HepG2 (cell line): ENCODE data around the gene GMPR. TPM values are rescaled to one million over a fixed set of nuclear protein-coding genes. Genes with fewer than 3 reads are reported as not detected.

Source experiments
- ATAC-seq: fragments of 200-7000 bp; cut with Tn5 transposase; 3 replicates; pipeline ENCODE4 v1.9.1; 2020; ENCODE audit warnings: mild to moderate bottlenecking, moderate library complexity
- BruUV-seq: library from RNA; stranded (reverse); fragments of 400-500 nt; replicated peaks from 2 replicates; lab custom pipeline; 2021; lab: Mats Ljungman, UMichigan
- CTCF ChIA-PET: fragments of 300-600 bp; formaldehyde crosslinking; extraction: SDS; loops from one replicate; lab custom pipeline; 2021; ENCODE audit warnings: low total read pairs, inconsistent platforms, low intra/inter-chr PET ratio; lab: Yijun Ruan, JAX
- POLR2A ChIA-PET: fragments of 350-600 bp; sonication (Branson Sonifier 250); formaldehyde crosslinking; loops from one replicate; lab custom pipeline; 2020; ENCODE audit warnings: antibody characterized with exemption, inconsistent platforms; lab: Yijun Ruan, JAX
- DNase-seq: peaks from one replicate; pipeline ENCODE4 v3.0.0-alpha.2; 2015; ENCODE audit warnings: low spot score
- FAIRE-seq: peaks from 3 replicates; lab custom pipeline; 2011; peaks lifted over from hg19 to GRCh38; lab: Jason Lieb, UNC
- H2AFZ ChIP-seq: one replicate; pipeline ENCODE4 v1.6.1; 2011; ENCODE audit warnings: low read length, inconsistent platforms
- H3K27ac ChIP-seq: fragments of 300-600 bp; 3 replicates; pipeline ENCODE4 v1.8.0; 2011; ENCODE audit warnings: mixed run types, mild to moderate bottlenecking, mixed read lengths, low read length, inconsistent platforms; ENCODE audit not compliant: insufficient read depth; ENCODE audit errors: extremely low read length
- H3K27me3 ChIP-seq, 2 experiments: fragments of 200-600 bp in 1 of 2; 2 replicates in 1 of 2; 3 replicates in 1 of 2; pipeline versions ENCODE4 v1.6.0 to v1.8.0; 2011; ENCODE audit warnings: low read length in 2 of 2, mild to moderate bottlenecking in 2 of 2, moderate library complexity in 2 of 2, inconsistent platforms in 1 of 2; ENCODE audit not compliant: insufficient read depth in 2 of 2, control insufficient read depth in 1 of 2
- H3K36me3 ChIP-seq, 2 experiments: fragments of 200-600 bp in 1 of 2; replicated peaks in 1 of 2; 2 replicates in 1 of 2; 3 replicates in 1 of 2; pipeline versions ENCODE4 v1.5.1 to v1.8.0; 2011; ENCODE audit warnings: low read length in 2 of 2, inconsistent platforms in 1 of 2; ENCODE audit not compliant: insufficient read depth in 2 of 2, control insufficient read depth in 1 of 2
- H3K4me1 ChIP-seq: 2 replicates; pipeline ENCODE4 v1.5.1; 2012; ENCODE audit warnings: low read length, inconsistent platforms; ENCODE audit not compliant: insufficient read depth
- H3K4me2 ChIP-seq: 2 replicates; pipeline ENCODE4 v1.6.0; 2011; ENCODE audit warnings: low read depth, low read length, inconsistent platforms
- H3K4me3 ChIP-seq, 3 experiments: fragments of 200-600 bp in 1 of 3; sonication (generic), shearing (Covaris generic) in 1 of 3; replicated peaks in 1 of 3; 2 replicates each; pipeline ENCODE4 v1.5.1; 2011 to 2016; ENCODE audit warnings: low read length in 3 of 3, inconsistent platforms in 2 of 3, low read depth in 2 of 3, mild to moderate bottlenecking in 2 of 3, control low read depth in 1 of 3, mixed read lengths in 1 of 3; ENCODE audit not compliant: insufficient read depth in 1 of 3
- H3K79me2 ChIP-seq: one replicate; pipeline ENCODE4 v1.6.1; 2011; ENCODE audit warnings: low read length, inconsistent platforms; ENCODE audit not compliant: insufficient read depth
- H3K9ac ChIP-seq: 2 replicates; pipeline ENCODE4 v1.6.0; 2011; ENCODE audit warnings: mild to moderate bottlenecking, low read depth, low read length, inconsistent platforms; ENCODE audit not compliant: insufficient read depth
- H3K9me3 ChIP-seq: 2 replicates; pipeline ENCODE4 v1.5.1; 2012; ENCODE audit warnings: mild to moderate bottlenecking, low read length
- H4K20me1 ChIP-seq: 2 replicates; pipeline ENCODE4 v1.6.0; 2011; ENCODE audit warnings: inconsistent platforms, mild to moderate bottlenecking, low read length, moderate library complexity; ENCODE audit not compliant: insufficient read depth
- FOXJ3 ChIP-seq: sonication (generic); formaldehyde crosslinking; IDR thresholded peaks from 2 replicates; pipeline ENCODE4 v1.4.0; 2020; ENCODE audit warnings: missing genetic modification reagents, mild to moderate bottlenecking, borderline replicate concordance
- FOXP4 ChIP-seq: sonication (generic); formaldehyde crosslinking; IDR thresholded peaks from 2 replicates; pipeline ENCODE4 v1.4.0; 2020; ENCODE audit warnings: missing genetic modification reagents
- KDM5B ChIP-seq: sonication (generic); formaldehyde crosslinking; IDR thresholded peaks from 2 replicates; pipeline ENCODE4 v1.4.0; 2020; ENCODE audit warnings: missing genetic modification reagents, mild to moderate bottlenecking, borderline replicate concordance
- MED13 ChIP-seq: sonication (generic); formaldehyde crosslinking; IDR thresholded peaks from 2 replicates; pipeline ENCODE4 v1.5.0; 2020; ENCODE audit warnings: missing genetic modification reagents
- NONO ChIP-seq, 2 experiments: fragments of 450-650 bp in 1 of 2; sonication (generic) in 1 of 2; formaldehyde crosslinking in 1 of 2; IDR thresholded peaks in 1 of 2; conservative IDR thresholded peaks in 1 of 2; 2 replicates each; pipeline versions ENCODE4 v1.6.1 to v1.8.0; 2017 to 2022; ENCODE audit warnings: mild to moderate bottlenecking in 1 of 2, missing genetic modification reagents in 1 of 2, moderate library complexity in 1 of 2
- PATZ1 ChIP-seq: sonication (generic); formaldehyde crosslinking; IDR thresholded peaks from 2 replicates; pipeline ENCODE4 v1.4.0; 2020; ENCODE audit warnings: missing genetic modification reagents
- YY1 ChIP-seq: IDR thresholded peaks from 2 replicates; pipeline ENCODE4 v1.6.1; 2011; ENCODE audit warnings: low read length, low read depth, moderate library complexity, mild to moderate bottlenecking; ENCODE audit not compliant: insufficient read depth, insufficient replicate concordance
- ZFYVE20 ChIP-seq: sonication (generic); formaldehyde crosslinking; IDR thresholded peaks from 2 replicates; pipeline ENCODE4 v1.8.0; 2023; ENCODE audit warnings: low read depth, mild to moderate bottlenecking, moderate library complexity, missing genetic modification reagents, borderline replicate concordance
- ZNF343 ChIP-seq: sonication (generic); formaldehyde crosslinking; IDR thresholded peaks from 2 replicates; pipeline ENCODE4 v1.4.0; 2020; ENCODE audit warnings: mild to moderate bottlenecking, missing genetic modification reagents
- ZNF432 ChIP-seq: sonication (generic); formaldehyde crosslinking; IDR thresholded peaks from 2 replicates; pipeline ENCODE4 v1.5.0; 2020; ENCODE audit warnings: missing genetic modification reagents, mild to moderate bottlenecking, borderline replicate concordance
- ZNF558 ChIP-seq: sonication (generic); formaldehyde crosslinking; IDR thresholded peaks from 2 replicates; pipeline ENCODE4 v1.9.0; 2022; ENCODE audit warnings: mild to moderate bottlenecking, missing genetic modification reagents, borderline replicate concordance
- ZNF841 ChIP-seq: sonication (generic); formaldehyde crosslinking; IDR thresholded peaks from 2 replicates; pipeline ENCODE4 v1.8.1; 2023; ENCODE audit warnings: missing genetic modification reagents, borderline replicate concordance
- ZNF879 ChIP-seq: sonication (generic); formaldehyde crosslinking; IDR thresholded peaks from 2 replicates; pipeline ENCODE4 v1.8.1; 2023; ENCODE audit warnings: missing genetic modification reagents
- ZNF891 ChIP-seq: sonication (generic); formaldehyde crosslinking; IDR thresholded peaks from 2 replicates; pipeline ENCODE4 v1.5.0; 2020; ENCODE audit warnings: mild to moderate bottlenecking, missing genetic modification reagents
- ZSCAN20 ChIP-seq: sonication (generic); formaldehyde crosslinking; IDR thresholded peaks from 2 replicates; pipeline ENCODE4 v1.4.0; 2020; ENCODE audit warnings: missing genetic modification reagents, mild to moderate bottlenecking, borderline replicate concordance
- WGBS: methylation state at CpG from one replicate; pipeline ENCODE4 v1.1.6; 2017; ENCODE audit warnings: low lambda C conversion rate; 5-methylcytosine and 5-hydroxymethylcytosine counted together
- in situ Hi-C: cut with HindIII; loops from 2 replicates; pipeline ENCODE4 v1.10.0; 2017; ENCODE audit warnings: low pct_unique_long_range_greater_than_20kb; ENCODE audit not compliant: extremely low pct_ligation_motif_present
- intact Hi-C: fragments of 100-400 bp; cut with micrococcal nuclease; formaldehyde crosslinking; loops from one replicate; pipeline ENCODE4 v1.10.0; 2022; ENCODE audit not compliant: unreplicated experiment
- polyA plus RNA-seq, 8 experiments: library from polyadenylated mRNA; depleted of rRNA in 3 of 8; stranded (reverse) in 7 of 8; unstranded in 1 of 8; fragments of >200 nt; fragmentation: Illumina TruSeq in 4 of 8; extraction: Trizol in 4 of 8; gene quantifications; 2 replicates each; pipeline versions ENCODE4 v1.2.1 to v1.2.3, GENCODE V29; 2011 to 2016; ENCODE audit warnings: low read depth in 4 of 8, missing spikeins in 1 of 8, mixed read lengths in 1 of 8; ENCODE audit not compliant: insufficient read depth in 1 of 8
- total RNA-seq, 5 experiments: library from RNA; depleted of rRNA; stranded (reverse); fragments of >200 nt; fragmentation: Illumina TruSeq; extraction: Trizol; gene quantifications; 2 replicates each; pipeline ENCODE4 v1.2.3, GENCODE V29; 2016; ENCODE audit warnings: low read depth in 1 of 5

GMPR gene
- total and polyA plus RNA-seq, 2 of the 13 experiments (the other 11 are each of a cell fraction or from before 2014, with no cell fraction given): not detected

- ATAC-seq: no peak
- BruUV-seq: no TSS peak
These were observed 2.4 kb downstream of the GMPR start for GRCh38 chr6:16240589-16241320.

More at GRCh38 chr6:16240589-16241320, 2.4 kb downstream of the GMPR start:
- Histone ChIP-seq H3K4me3 (no peak overlapping the region), H2AFZ (no peak overlapping the region), H3K27me3 (peaks cover 12 to 77% of the 10 kb centered on the region in 2 experiments), H3K4me2 (no peak overlapping the region), H3K9ac (no peak overlapping the region), H4K20me1 (no peaks in the 10 kb centered on the region; the same call in 1 of the 2 replicates), H3K36me3 (no peaks in the 10 kb centered on the region), H3K27ac (no peak overlapping the region), H3K79me2 (no peaks in the 10 kb centered on the region), H3K4me1 (peaks cover 12% of the 10 kb centered on the region), H3K9me3 (no peaks in the 10 kb centered on the region)
- CTCF ChIA-PET: no interaction called here
- FAIRE-seq (no peak), DNase-seq (no peak)
- TF ChIP-seq YY1 (no peak), ZSCAN20 (CRISPR knock-in tag) (no peak), ZNF558 (CRISPR knock-in tag) (no peak), ZNF841 (CRISPR knock-in tag) (no peak), FOXJ3 (CRISPR knock-in tag) (no peak), ZNF879 (no peak), ZNF432 (CRISPR knock-in tag) (no peak), ZNF891 (CRISPR knock-in tag) (no peak), FOXP4 (CRISPR knock-in tag) (no peak), PATZ1 (CRISPR knock-in tag) (no peak), NONO (IDR thresholded peaks at IDR 0.05) (no peak), NONO (CRISPR knock-in tag; conservative IDR thresholded peaks at IDR 0.05) (no peak), MED13 (CRISPR knock-in tag) (no peak), ZFYVE20 (CRISPR knock-in tag) (no peak), ZNF343 (CRISPR knock-in tag) (no peak), KDM5B (CRISPR knock-in tag) (no peak)
- POLR2A ChIA-PET: no interaction called here
- 38% methylated on average over 12 of the region's 12 CpGs for whole genome bisulfite sequencing
- intact Hi-C loops: no loop called here
- in situ Hi-C loops: no loop called here
